Measurements from ENCODE around the gene UBE2J1. TPM values are rescaled to one million over a fixed set of nuclear protein-coding genes. Genes with fewer than 3 reads are reported as not detected.

Gene UBE2J1
- polyA plus RNA-seq, 2 of the 4 experiments (the other 2 are of a cell fraction) = 12.6 to 32.7 TPM

GRCh38 chr6:89299466-89299850, 53.1 kb downstream of the UBE2J1 start:
- FAIRE-seq (no peak), DNase-seq (ENCODE audit: low read depth in 1 of 2, low spot score in 1 of 2) (peak in 1 of 2 experiments; percentile 32), ATAC-seq (peak in 1 of 2 experiments; percentile 59; a peak in 3 of 6 replicates)
- WGBS (ENCODE audit: missing lambda C conversion rate) = 85% methylated on average over 7 of the region's 7 CpGs
- H3K4me2 ChIP-seq = no peak overlapping the region
- no peak overlapping the region for H3K4me3 ChIP-seq
- ChIA-PET CTCF (interaction anchor here (0.6 to 3.1 kb wide), 3 partner anchors 8 to 74 kb away, joined by 3 to 13 read pairs (median 13); no protein-coding TSS in a partner anchor), POLR2A (no interaction called here)
- peaks cover 12% of the 10 kb centered on the region for H3K4me1 ChIP-seq
- TF ChIP-seq, protein P1, sequence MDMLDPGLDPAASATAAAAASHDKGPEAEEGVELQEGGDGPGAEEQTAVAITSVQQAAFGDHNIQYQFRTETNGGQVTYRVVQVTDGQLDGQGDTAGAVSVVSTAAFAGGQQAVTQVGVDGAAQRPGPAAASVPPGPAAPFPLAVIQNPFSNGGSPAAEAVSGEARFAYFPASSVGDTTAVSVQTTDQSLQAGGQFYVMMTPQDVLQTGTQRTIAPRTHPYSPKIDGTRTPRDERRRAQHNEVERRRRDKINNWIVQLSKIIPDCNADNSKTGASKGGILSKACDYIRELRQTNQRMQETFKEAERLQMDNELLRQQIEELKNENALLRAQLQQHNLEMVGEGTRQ (IDR thresholded peaks at IDR 0.05) = no peak
- TF ChIP-seq BHLHE40 (IDR thresholded peaks at IDR 0.05; ENCODE audit: low read depth, low read length) (no peak), ZFP36 (IDR thresholded peaks at IDR 0.05; ENCODE audit: borderline replicate concordance, partially characterized antibody) (no peak), FOXS1 (CRISPR knock-in tag; IDR thresholded peaks at IDR 0.05) (no peak), E2F6 (IDR thresholded peaks at IDR 0.05; ENCODE audit: borderline replicate concordance, low read depth) (no peak), RNF2 (IDR thresholded peaks at IDR 0.05; ENCODE audit: borderline replicate concordance, low read depth) (no peak), RAD21 (conservative IDR thresholded peaks at IDR 0.05 in 1 of 2, IDR thresholded peaks at IDR 0.05 in 1 of 2) (no peak)
- TF ChIP-seq, protein P2, sequence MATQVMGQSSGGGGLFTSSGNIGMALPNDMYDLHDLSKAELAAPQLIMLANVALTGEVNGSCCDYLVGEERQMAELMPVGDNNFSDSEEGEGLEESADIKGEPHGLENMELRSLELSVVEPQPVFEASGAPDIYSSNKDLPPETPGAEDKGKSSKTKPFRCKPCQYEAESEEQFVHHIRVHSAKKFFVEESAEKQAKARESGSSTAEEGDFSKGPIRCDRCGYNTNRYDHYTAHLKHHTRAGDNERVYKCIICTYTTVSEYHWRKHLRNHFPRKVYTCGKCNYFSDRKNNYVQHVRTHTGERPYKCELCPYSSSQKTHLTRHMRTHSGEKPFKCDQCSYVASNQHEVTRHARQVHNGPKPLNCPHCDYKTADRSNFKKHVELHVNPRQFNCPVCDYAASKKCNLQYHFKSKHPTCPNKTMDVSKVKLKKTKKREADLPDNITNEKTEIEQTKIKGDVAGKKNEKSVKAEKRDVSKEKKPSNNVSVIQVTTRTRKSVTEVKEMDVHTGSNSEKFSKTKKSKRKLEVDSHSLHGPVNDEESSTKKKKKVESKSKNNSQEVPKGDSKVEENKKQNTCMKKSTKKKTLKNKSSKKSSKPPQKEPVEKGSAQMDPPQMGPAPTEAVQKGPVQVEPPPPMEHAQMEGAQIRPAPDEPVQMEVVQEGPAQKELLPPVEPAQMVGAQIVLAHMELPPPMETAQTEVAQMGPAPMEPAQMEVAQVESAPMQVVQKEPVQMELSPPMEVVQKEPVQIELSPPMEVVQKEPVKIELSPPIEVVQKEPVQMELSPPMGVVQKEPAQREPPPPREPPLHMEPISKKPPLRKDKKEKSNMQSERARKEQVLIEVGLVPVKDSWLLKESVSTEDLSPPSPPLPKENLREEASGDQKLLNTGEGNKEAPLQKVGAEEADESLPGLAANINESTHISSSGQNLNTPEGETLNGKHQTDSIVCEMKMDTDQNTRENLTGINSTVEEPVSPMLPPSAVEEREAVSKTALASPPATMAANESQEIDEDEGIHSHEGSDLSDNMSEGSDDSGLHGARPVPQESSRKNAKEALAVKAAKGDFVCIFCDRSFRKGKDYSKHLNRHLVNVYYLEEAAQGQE (IDR thresholded peaks at IDR 0.05) = no peak
- peak overlapping the region in 1 of 2 experiments; percentile 71; a peak in 2 of 6 replicates for H3K27ac ChIP-seq
- H3K9me3 ChIP-seq = no peaks in the 10 kb centered on the region

DNA sequence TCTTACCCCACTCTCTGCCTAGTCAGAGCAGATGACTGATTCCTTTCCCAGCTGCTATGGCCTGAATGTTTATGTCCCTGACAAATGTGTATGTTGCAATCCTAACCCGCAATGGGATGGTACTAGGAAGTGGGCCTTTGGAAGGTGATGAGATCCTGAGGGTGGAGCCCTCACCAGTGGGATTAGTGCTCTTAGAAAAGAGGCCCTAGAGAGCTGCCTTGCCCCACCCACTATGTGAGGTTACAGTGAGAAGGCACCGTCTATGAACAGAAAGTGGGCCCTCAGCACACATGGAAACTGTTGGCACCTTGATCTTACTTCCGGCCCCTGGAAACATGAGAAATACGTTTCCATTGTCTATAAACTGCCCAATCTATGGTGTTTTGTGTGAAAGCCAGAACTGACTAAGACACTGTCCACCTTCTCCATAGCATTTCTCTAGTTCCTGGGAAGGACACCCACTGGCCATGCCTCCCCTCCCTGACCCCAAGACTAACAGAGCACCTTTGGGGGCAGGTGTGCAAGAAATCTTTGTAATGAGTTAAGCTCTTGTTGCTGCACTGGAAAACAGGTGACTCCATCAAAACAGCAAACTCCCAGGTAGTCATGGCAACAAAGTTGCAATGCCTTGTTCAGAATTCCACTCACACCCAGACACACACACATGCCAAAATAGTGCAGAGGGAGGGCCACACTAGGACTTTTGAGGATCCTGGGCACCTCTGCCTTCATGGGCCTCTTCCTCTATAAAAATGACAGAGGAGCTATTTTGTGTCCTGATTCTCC, 53.6 kb downstream of the UBE2J1 start:
- no peaks in the 10 kb centered on the region for H3K9me3 ChIP-seq
- peak in 1 of 2 experiments; percentile 18 for DNase-seq (ENCODE audit: low read depth in 1 of 2, low spot score in 1 of 2)
- peak overlapping the region; percentile 31 for H3K4me2 ChIP-seq
- H3K4me1 ChIP-seq = peaks cover 12% of the 10 kb centered on the region
- H3K4me3 ChIP-seq = no peak overlapping the region
- peak overlapping the region; percentile 16 to 71; a peak in 3 of 6 replicates for H3K27ac ChIP-seq
- 0 out of 6 replicates have a peak, but pooled peaks have one; percentile 38 to 45 for ATAC-seq
- 70% methylated on average over 4 of the region's 4 CpGs for WGBS (ENCODE audit: missing lambda C conversion rate)
- TF ChIP-seq GATA3 (IDR thresholded peaks at IDR 0.05; ENCODE audit: borderline replicate concordance) = no peak
- TF ChIP-seq, protein P1 (IDR thresholded peaks at IDR 0.05) = no peak
- peak in 1 of 2 experiments; percentile 38; a peak in 1 of 4 replicates for TF ChIP-seq CEBPB (IDR thresholded peaks at IDR 0.05)
- ChIA-PET POLR2A (interaction anchor here (1.2 kb wide), 1 partner anchor 339 kb away, joined by 3 read pairs; the partner anchor contains the start of gene LYRM2), CTCF (interaction anchor here (0.6 to 3.1 kb wide), 4 partner anchors 9 to 316 kb away, joined by 3 to 13 read pairs (median 8); no protein-coding TSS in a partner anchor)
- no peak for FAIRE-seq

GRCh38 chr6:89297695-89298351, 54.7 kb downstream of the UBE2J1 start:
- CTCF ChIA-PET = interaction anchor here (0.6 to 3.1 kb wide), 4 partner anchors 10 to 315 kb away, joined by 3 to 13 read pairs (median 8); no protein-coding TSS in a partner anchor
- FAIRE-seq (no peak), ATAC-seq (peak; percentile 81 to 91), DNase-seq (ENCODE audit: low read depth in 1 of 2, low spot score in 1 of 2) (peak; percentile 64 to 76)
- POLR2A ChIA-PET = interaction anchor here (0.9 to 1.2 kb wide), 3 partner anchors 53 to 340 kb away, joined by 3 to 7 read pairs (median 3); partner anchors contain the start of gene LYRM2
- Histone ChIP-seq H3K9me3 (no peaks in the 10 kb centered on the region), H3K4me3 (no peak overlapping the region), H3K4me1 (peaks cover 12% of the 10 kb centered on the region), H3K27ac (peak overlapping the region in 1 of 2 experiments; percentile 71; a peak in 3 of 6 replicates), H3K4me2 (peak overlapping the region; percentile 31)
- TF ChIP-seq ZC3H11A (IDR thresholded peaks at IDR 0.05) = no peak
- peak; percentile 47; the same call in 1 of the 2 replicates for TF ChIP-seq MAX (IDR thresholded peaks at IDR 0.05)
- TF ChIP-seq JUNB (IDR thresholded peaks at IDR 0.05) = peak; percentile 27; the same call in 1 of the 2 replicates
- TF ChIP-seq KDM1A (IDR thresholded peaks at IDR 0.05; ENCODE audit: low read depth) = no peak
- peak; percentile 22; the same call in 1 of the 2 replicates for TF ChIP-seq GATA3 (IDR thresholded peaks at IDR 0.05; ENCODE audit: borderline replicate concordance)
- peak; percentile 44; the same call in 1 of the 2 replicates for TF ChIP-seq FOSL2 (IDR thresholded peaks at IDR 0.05)
- TF ChIP-seq FOSL2 (CRISPR knock-in tag; IDR thresholded peaks at IDR 0.05) = peak; percentile 74
- TF ChIP-seq MAFK (IDR thresholded peaks at IDR 0.05; ENCODE audit: partially characterized antibody) = no peak
- 0 out of 5 replicates have a peak, but pooled peaks of 1 of the 2 experiments have one; percentile 20 for TF ChIP-seq JUN (IDR thresholded peaks at IDR 0.05)
- 11% methylated on average over 12 of the region's 12 CpGs for WGBS (ENCODE audit: missing lambda C conversion rate)
